ENCODE measurements around the gene CDKL1.
"Not testable (repeated sequence)": the region's sequence is repeated elsewhere in the genome, so short reads cannot be mapped to it uniquely, and the experiment has no call there.

CDKL1 gene

GRCh38 chr14:50357753-50358395 lies 38.8 kb downstream of the CDKL1 start:
- no peak for DNase-seq (ENCODE audit: extremely low spot score)
- CTCF ChIA-PET, result no interaction called here
- POLR2A ChIA-PET, result no interaction called here
- TF ChIP-seq NFRKB (IDR thresholded peaks at IDR 0.05), result no peak
- TF ChIP-seq SP1 (IDR thresholded peaks at IDR 0.05), result no peak
- TF ChIP-seq ARNT (IDR thresholded peaks at IDR 0.05), result no peak
- no peak for TF ChIP-seq FOXM1 (IDR thresholded peaks at IDR 0.05; ENCODE audit: borderline replicate concordance)
- TF ChIP-seq ELF4 (IDR thresholded peaks at IDR 0.05), result no peak
- TF ChIP-seq HDGF (IDR thresholded peaks at IDR 0.05; ENCODE audit: borderline replicate concordance), result no peak
- TF ChIP-seq SUZ12 (IDR thresholded peaks at IDR 0.05), result no peak
- no peak for TF ChIP-seq FOXK2 (IDR thresholded peaks at IDR 0.05)
- TF ChIP-seq BHLHE40 (IDR thresholded peaks at IDR 0.05; ENCODE audit: borderline replicate concordance), result no peak
- no peak for TF ChIP-seq CTBP1 (IDR thresholded peaks at IDR 0.05; ENCODE audit: borderline replicate concordance)
- no peak for TF ChIP-seq TARDBP (IDR thresholded peaks at IDR 0.05)

DNA sequence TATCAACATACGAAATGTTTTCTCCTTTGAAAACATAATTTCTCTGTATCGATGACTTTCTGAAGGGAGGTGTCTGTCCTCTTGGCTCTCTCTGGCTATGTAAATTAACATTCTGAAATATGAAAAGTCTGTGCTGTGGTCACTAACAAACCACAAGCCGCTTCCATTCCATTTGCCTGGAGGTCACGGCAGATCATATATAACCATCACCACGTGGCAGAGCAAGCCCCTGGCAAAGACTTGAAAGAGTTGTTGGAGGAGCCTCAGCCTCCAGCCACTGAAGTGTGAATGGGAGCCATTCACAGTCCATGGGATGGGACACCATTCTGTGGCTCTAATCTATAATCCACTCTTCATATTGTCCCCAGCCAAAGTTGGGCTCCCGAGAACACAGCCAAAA lies 39.6 kb downstream of the CDKL1 start:
- DNase-seq (ENCODE audit: extremely low spot score), result no peak
- POLR2A ChIA-PET, result no interaction called here
- TF ChIP-seq BHLHE40 (IDR thresholded peaks at IDR 0.05; ENCODE audit: borderline replicate concordance) (no peak), ARNT (IDR thresholded peaks at IDR 0.05) (no peak), ELF4 (IDR thresholded peaks at IDR 0.05) (no peak), NFRKB (IDR thresholded peaks at IDR 0.05) (no peak), SP1 (IDR thresholded peaks at IDR 0.05) (no peak), SUZ12 (IDR thresholded peaks at IDR 0.05) (no peak), LEF1 (IDR thresholded peaks at IDR 0.05; ENCODE audit: borderline replicate concordance) (no peak), ZNF384 (IDR thresholded peaks at IDR 0.05) (no peak), HDGF (IDR thresholded peaks at IDR 0.05; ENCODE audit: borderline replicate concordance) (no peak), TARDBP (IDR thresholded peaks at IDR 0.05) (no peak), CTBP1 (IDR thresholded peaks at IDR 0.05; ENCODE audit: borderline replicate concordance) (no peak), FOXK2 (IDR thresholded peaks at IDR 0.05) (no peak), FOXM1 (IDR thresholded peaks at IDR 0.05; ENCODE audit: borderline replicate concordance) (no peak), L3MBTL2 (conservative IDR thresholded peaks at IDR 0.05) (no peak), FOXA1 (IDR thresholded peaks at IDR 0.05) (no peak)
- CTCF ChIA-PET, result no interaction called here

- DNase-seq (ENCODE audit: extremely low spot score); CTCF ChIA-PET; POLR2A ChIA-PET: not testable (repeated sequence)
Observed at GRCh38 chr14:50356283-50356682, 40.4 kb downstream of the CDKL1 start.

DNA sequence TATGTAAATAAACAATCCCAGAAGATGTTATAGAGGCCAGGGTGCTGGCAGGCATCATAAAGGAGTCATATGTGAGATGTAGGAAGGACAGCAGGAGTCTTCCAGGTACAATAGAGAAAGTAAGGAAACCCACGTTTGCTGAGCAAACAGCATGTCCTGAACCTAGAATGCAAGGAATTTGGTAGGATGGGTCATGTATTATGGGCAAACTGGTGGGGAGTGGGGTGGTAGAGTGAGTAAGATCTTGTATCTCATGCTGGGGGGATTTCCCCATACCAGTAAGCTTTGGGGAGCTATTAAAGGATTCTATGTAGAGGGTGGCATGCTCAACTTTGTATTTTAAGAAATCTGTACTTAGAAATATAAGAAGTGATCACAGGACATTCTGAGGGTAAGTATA lies 41.0 kb downstream of the CDKL1 start:
- ChIA-PET POLR2A (no interaction called here), CTCF (no interaction called here)
- TF ChIP-seq SUZ12 (IDR thresholded peaks at IDR 0.05), result no peak
- TF ChIP-seq ZNF384 (IDR thresholded peaks at IDR 0.05), result no peak
- TF ChIP-seq FOXA1 (IDR thresholded peaks at IDR 0.05), result no peak
- TF ChIP-seq NFRKB (IDR thresholded peaks at IDR 0.05), result no peak
- no peak for TF ChIP-seq BHLHE40 (IDR thresholded peaks at IDR 0.05; ENCODE audit: borderline replicate concordance)
- TF ChIP-seq SP1 (IDR thresholded peaks at IDR 0.05), result no peak
- no peak for TF ChIP-seq HDGF (IDR thresholded peaks at IDR 0.05; ENCODE audit: borderline replicate concordance)
- TF ChIP-seq L3MBTL2 (conservative IDR thresholded peaks at IDR 0.05), result no peak
- no peak for TF ChIP-seq LEF1 (IDR thresholded peaks at IDR 0.05; ENCODE audit: borderline replicate concordance)
- no peak for TF ChIP-seq CTBP1 (IDR thresholded peaks at IDR 0.05; ENCODE audit: borderline replicate concordance)
- TF ChIP-seq, protein P1, sequence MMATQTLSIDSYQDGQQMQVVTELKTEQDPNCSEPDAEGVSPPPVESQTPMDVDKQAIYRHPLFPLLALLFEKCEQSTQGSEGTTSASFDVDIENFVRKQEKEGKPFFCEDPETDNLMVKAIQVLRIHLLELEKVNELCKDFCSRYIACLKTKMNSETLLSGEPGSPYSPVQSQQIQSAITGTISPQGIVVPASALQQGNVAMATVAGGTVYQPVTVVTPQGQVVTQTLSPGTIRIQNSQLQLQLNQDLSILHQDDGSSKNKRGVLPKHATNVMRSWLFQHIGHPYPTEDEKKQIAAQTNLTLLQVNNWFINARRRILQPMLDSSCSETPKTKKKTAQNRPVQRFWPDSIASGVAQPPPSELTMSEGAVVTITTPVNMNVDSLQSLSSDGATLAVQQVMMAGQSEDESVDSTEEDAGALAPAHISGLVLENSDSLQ (IDR thresholded peaks at IDR 0.05), result no peak
- TF ChIP-seq ARNT (IDR thresholded peaks at IDR 0.05), result no peak
- TF ChIP-seq FOXM1 (IDR thresholded peaks at IDR 0.05; ENCODE audit: borderline replicate concordance), result no peak
- no peak for TF ChIP-seq FOXK2 (IDR thresholded peaks at IDR 0.05)
- no peak for TF ChIP-seq TARDBP (IDR thresholded peaks at IDR 0.05)
- TF ChIP-seq ELF4 (IDR thresholded peaks at IDR 0.05), result no peak
- no peak for DNase-seq (ENCODE audit: extremely low spot score)

DNA sequence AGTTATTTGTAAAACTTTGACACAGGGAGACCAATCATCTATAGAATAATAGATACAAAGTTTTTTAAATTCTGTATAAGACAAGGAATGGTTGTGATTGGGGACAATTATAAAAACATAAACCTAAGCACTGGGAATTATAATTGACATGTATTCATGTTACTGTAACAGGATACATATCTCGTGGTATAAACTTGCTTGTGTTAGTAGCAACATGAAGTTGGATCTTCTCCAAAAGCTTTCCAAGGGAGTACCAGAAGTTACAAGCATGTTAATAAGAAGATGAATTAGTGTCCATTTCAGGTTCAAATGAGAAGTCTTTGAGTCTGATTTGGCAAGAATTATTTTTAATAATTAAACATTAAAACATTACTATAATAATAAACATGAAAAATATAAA lies 42.2 kb downstream of the CDKL1 start:
- DNase-seq (ENCODE audit: extremely low spot score), result no peak
- CTCF ChIA-PET, result no interaction called here
- POLR2A ChIA-PET, result no interaction called here
- no peak for TF ChIP-seq TARDBP (IDR thresholded peaks at IDR 0.05)
- no peak for TF ChIP-seq ARNT (IDR thresholded peaks at IDR 0.05)
- TF ChIP-seq L3MBTL2 (conservative IDR thresholded peaks at IDR 0.05), result no peak
- no peak for TF ChIP-seq FOXK2 (IDR thresholded peaks at IDR 0.05)
- TF ChIP-seq LEF1 (IDR thresholded peaks at IDR 0.05; ENCODE audit: borderline replicate concordance), result no peak
- no peak for TF ChIP-seq SUZ12 (IDR thresholded peaks at IDR 0.05)
- no peak for TF ChIP-seq BHLHE40 (IDR thresholded peaks at IDR 0.05; ENCODE audit: borderline replicate concordance)
- TF ChIP-seq SP1 (IDR thresholded peaks at IDR 0.05), result no peak
- TF ChIP-seq FOXM1 (IDR thresholded peaks at IDR 0.05; ENCODE audit: borderline replicate concordance), result no peak
- no peak for TF ChIP-seq CTBP1 (IDR thresholded peaks at IDR 0.05; ENCODE audit: borderline replicate concordance)
- TF ChIP-seq, protein P1 (IDR thresholded peaks at IDR 0.05), result no peak
- TF ChIP-seq HDGF (IDR thresholded peaks at IDR 0.05; ENCODE audit: borderline replicate concordance), result no peak
- TF ChIP-seq ZNF384 (IDR thresholded peaks at IDR 0.05), result no peak
- no peak for TF ChIP-seq FOXA1 (IDR thresholded peaks at IDR 0.05)
- TF ChIP-seq NFRKB (IDR thresholded peaks at IDR 0.05), result no peak

DNA sequence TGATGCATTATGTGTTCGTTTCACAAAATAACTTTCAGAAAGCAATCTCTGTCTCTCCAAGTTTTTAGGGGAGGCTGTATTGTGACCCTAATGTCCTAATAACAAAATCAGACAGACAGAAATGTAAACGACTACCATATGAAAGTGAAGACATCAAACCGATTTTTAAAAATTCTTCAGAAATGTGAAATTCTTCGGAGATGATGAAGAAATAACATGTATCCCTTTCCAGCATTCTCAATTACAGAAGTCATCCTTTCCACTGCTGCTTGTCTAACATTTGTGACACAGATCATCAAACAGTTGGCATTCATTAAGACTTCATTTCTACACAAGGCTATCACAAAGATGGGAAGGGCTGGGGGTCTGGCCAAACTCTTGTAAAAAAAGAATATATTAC lies 43.6 kb downstream of the CDKL1 start:
- no peak for DNase-seq (ENCODE audit: extremely low spot score)
- POLR2A ChIA-PET, result no interaction called here
- TF ChIP-seq SUZ12 (IDR thresholded peaks at IDR 0.05) (no peak), NFRKB (IDR thresholded peaks at IDR 0.05) (no peak), LEF1 (IDR thresholded peaks at IDR 0.05; ENCODE audit: borderline replicate concordance) (no peak)
- CTCF ChIA-PET, result no interaction called here

DNA sequence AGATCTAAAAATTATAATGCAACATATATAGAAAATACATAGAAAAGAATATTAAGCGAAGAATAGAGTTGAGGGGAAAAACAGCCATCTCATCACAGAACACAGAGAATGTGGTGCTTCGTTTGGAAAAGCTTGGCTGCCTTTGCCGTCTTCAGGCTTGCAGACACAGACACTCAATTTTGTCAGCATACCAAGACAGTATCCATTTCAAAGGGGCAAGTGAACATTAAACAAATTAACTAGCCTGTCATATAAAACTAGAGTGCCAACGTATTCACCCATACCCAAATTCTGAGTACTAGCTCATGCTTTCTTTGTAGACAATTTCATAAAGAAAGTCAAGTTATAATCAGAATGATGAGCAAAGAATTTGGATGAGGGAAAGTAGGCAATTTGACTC lies 44.1 kb downstream of the CDKL1 start:
- POLR2A ChIA-PET, result no interaction called here
- CTCF ChIA-PET, result no interaction called here
- no peak for DNase-seq (ENCODE audit: extremely low spot score)

More for the DNA sequence above, 44.1 kb downstream of the CDKL1 start:
- TF ChIP-seq BHLHE40 (IDR thresholded peaks at IDR 0.05; ENCODE audit: borderline replicate concordance) (no peak), NFRKB (IDR thresholded peaks at IDR 0.05) (no peak), ARNT (IDR thresholded peaks at IDR 0.05) (no peak), HDGF (IDR thresholded peaks at IDR 0.05; ENCODE audit: borderline replicate concordance) (no peak), FOXK2 (IDR thresholded peaks at IDR 0.05) (no peak), ZNF384 (IDR thresholded peaks at IDR 0.05) (no peak)
- TF ChIP-seq, protein P1 (IDR thresholded peaks at IDR 0.05), result peak; percentile 31
